Measurements from ENCODE around the gene PRUNE2. TPM values are rescaled to one million over a fixed set of nuclear protein-coding genes. Genes with fewer than 3 reads are reported as not detected.

The PRUNE2 gene
- total RNA-seq, 1 experiment from 2014 or later: 3.5 TPM

- POLR2A ChIA-PET: no interaction called here
- CTCF ChIA-PET: no interaction called here
Observed at GRCh38 chr9:76738402-76738801, 167.5 kb downstream of the PRUNE2 start.

DNA sequence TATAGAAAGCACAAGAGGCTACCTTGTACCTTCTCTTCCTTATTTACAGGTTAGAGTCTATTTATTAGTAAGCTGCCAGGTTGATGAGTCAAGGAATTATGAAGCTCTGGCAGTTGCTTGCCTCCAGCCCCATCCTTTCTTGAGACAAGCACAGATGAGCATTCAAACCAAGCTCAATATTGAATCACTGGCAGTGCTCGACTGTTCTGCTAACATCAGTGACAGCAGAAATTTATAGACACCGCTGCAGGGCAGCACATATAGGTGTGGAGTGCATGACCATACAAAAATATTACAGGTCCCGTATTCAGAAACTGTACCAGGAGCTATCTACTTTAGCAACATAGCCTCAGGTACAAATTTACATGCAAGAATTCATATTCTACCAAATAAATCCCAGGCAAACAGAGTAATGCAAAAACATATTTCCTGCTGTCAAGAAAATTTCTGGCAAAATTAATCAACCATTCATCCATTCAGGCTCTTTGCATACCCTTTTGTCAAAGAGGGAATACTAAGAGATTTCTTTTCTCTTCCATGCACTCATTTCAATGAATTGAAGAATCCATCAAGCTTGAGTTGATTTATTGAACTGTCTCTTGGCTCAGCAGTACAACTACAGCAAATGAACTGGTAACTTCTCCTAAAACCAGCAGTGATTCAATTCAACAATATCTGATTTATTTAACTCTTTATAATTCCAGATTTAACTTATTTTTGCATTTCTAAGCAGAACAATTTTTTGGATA is 168.6 kb downstream of the PRUNE2 start:
- Histone ChIP-seq H3K4me1 (no peaks in the 10 kb centered on the region), H3K36me3 (ENCODE audit: control insufficient read depth, insufficient read depth, low read length) (no peaks in the 10 kb centered on the region), H3K4me3 (ENCODE audit: low read depth, low read length) (no peak overlapping the region), H3K9me3 (no peaks in the 10 kb centered on the region), H3K27me3 (replicated peaks; ENCODE audit: control insufficient read depth, insufficient read depth, low read length) (no peaks in the 10 kb centered on the region)
- intact Hi-C loops (cut with micrococcal nuclease; ENCODE audit: unreplicated experiment): no loop called here
- H3K27ac Mint-ChIP-seq (ENCODE audit: unreplicated experiment): no peak overlapping the region
- no TSS peak for BruUV-seq (replicated peaks)
- H3K4me3 Mint-ChIP-seq (ENCODE audit: unreplicated experiment): no peak overlapping the region
- no peaks in the 10 kb centered on the region for H3K9me3 Mint-ChIP-seq (ENCODE audit: unreplicated experiment)
- CTCF ChIA-PET: no interaction called here
- no peaks in the 10 kb centered on the region for H3K27me3 Mint-ChIP-seq (ENCODE audit: insufficient read depth, unreplicated experiment)
- H3K36me3 Mint-ChIP-seq (ENCODE audit: insufficient read depth, unreplicated experiment): no peaks in the 10 kb centered on the region
- no peak for TF ChIP-seq CTCF (IDR thresholded peaks at IDR 0.05; ENCODE audit: insufficient read depth in 1 of 2, low read depth in 1 of 2, low read length in 1 of 2, severe bottlenecking in 1 of 2, unreplicated experiment in 1 of 2)
- DNase-seq: no peak
- no peaks in the 10 kb centered on the region for H3K4me1 Mint-ChIP-seq (ENCODE audit: low read depth, unreplicated experiment)
- POLR2A ChIA-PET: no interaction called here

More at GRCh38 chr9:76738402-76738801, 167.5 kb downstream of the PRUNE2 start:
- Histone ChIP-seq H3K4me3 (ENCODE audit: low read depth, low read length) (no peak overlapping the region), H3K27me3 (replicated peaks; ENCODE audit: control insufficient read depth, insufficient read depth, low read length) (no peaks in the 10 kb centered on the region), H3K36me3 (ENCODE audit: control insufficient read depth, insufficient read depth, low read length) (no peaks in the 10 kb centered on the region), H3K9me3 (no peaks in the 10 kb centered on the region), H3K4me1 (no peaks in the 10 kb centered on the region)
- Mint-ChIP-seq H3K27ac (ENCODE audit: unreplicated experiment) (no peak overlapping the region), H3K36me3 (ENCODE audit: insufficient read depth, unreplicated experiment) (no peaks in the 10 kb centered on the region), H3K4me1 (ENCODE audit: low read depth, unreplicated experiment) (no peaks in the 10 kb centered on the region), H3K27me3 (ENCODE audit: insufficient read depth, unreplicated experiment) (no peaks in the 10 kb centered on the region), H3K4me3 (ENCODE audit: unreplicated experiment) (no peak overlapping the region), H3K9me3 (ENCODE audit: unreplicated experiment) (no peaks in the 10 kb centered on the region)
- no peak for DNase-seq
- TF ChIP-seq CTCF (IDR thresholded peaks at IDR 0.05; ENCODE audit: insufficient read depth in 1 of 2, low read depth in 1 of 2, low read length in 1 of 2, severe bottlenecking in 1 of 2, unreplicated experiment in 1 of 2): no peak
- intact Hi-C loops (cut with micrococcal nuclease; ENCODE audit: unreplicated experiment): no loop called here
- no TSS peak for BruUV-seq (replicated peaks)

- H3K27me3 ChIP-seq (replicated peaks; ENCODE audit: control insufficient read depth, insufficient read depth, low read length): no peaks in the 10 kb centered on the region
- H3K9me3 ChIP-seq: no peaks in the 10 kb centered on the region
- no peak for TF ChIP-seq CTCF (IDR thresholded peaks at IDR 0.05; ENCODE audit: insufficient read depth in 1 of 2, low read depth in 1 of 2, low read length in 1 of 2, severe bottlenecking in 1 of 2, unreplicated experiment in 1 of 2)
- Mint-ChIP-seq H3K27me3 (ENCODE audit: insufficient read depth, unreplicated experiment) (no peaks in the 10 kb centered on the region), H3K9me3 (ENCODE audit: unreplicated experiment) (no peaks in the 10 kb centered on the region), H3K27ac (ENCODE audit: unreplicated experiment) (no peak overlapping the region), H3K4me1 (ENCODE audit: low read depth, unreplicated experiment) (no peaks in the 10 kb centered on the region), H3K36me3 (ENCODE audit: insufficient read depth, unreplicated experiment) (no peaks in the 10 kb centered on the region), H3K4me3 (ENCODE audit: unreplicated experiment) (no peak overlapping the region)
- ChIA-PET POLR2A (no interaction called here), CTCF (no interaction called here)
- no peaks in the 10 kb centered on the region for H3K4me1 ChIP-seq
- intact Hi-C loops (cut with micrococcal nuclease; ENCODE audit: unreplicated experiment): no loop called here
- no peak for DNase-seq
- H3K36me3 ChIP-seq (ENCODE audit: control insufficient read depth, insufficient read depth, low read length): no peaks in the 10 kb centered on the region
- BruUV-seq (replicated peaks): no TSS peak
- no peak overlapping the region for H3K4me3 ChIP-seq (ENCODE audit: low read depth, low read length)
Observed at GRCh38 chr9:76734716-76735115, 171.2 kb downstream of the PRUNE2 start.

Measured in Caco-2 (cell line).